Heart left ventricle (tissue), 13 donors: ENCODE results near the gene GLP1R.

Experiments
- CTCF ChIP-seq, 12 donors: fragments of 200-600 bp; sonication (generic) in 4 of 12; IDR thresholded peaks; one replicate each; pipeline versions ENCODE4 v1.5.0 to v1.8.0; 2018 to 2022; ENCODE audit warnings: antibody characterized with exemption in 12 of 12, mild to moderate bottlenecking in 5 of 12
- POLR2A ChIP-seq, 2 donors: fragments of 450-650 bp; IDR thresholded peaks; one replicate each; pipeline ENCODE4 v1.6.1; 2017; ENCODE audit warnings: antibody characterized with exemption in 2 of 2, mild to moderate bottlenecking in 2 of 2, moderate library complexity in 2 of 2
- donor health status: ischemic (EF 13 %, LVEDD 7.1; RV severe dilation, severe dysfunction).
- donor health status: DM: no; HTN: yes; CAD: no.
- donor health status: DM: no; HTN: no; CAD: no.
- donor health status: ischemic (EF 25% LVEDD 6.9; RV normal size, moderate dysfunction).
- donor health status: ischemic (EF 25% LVEDD 5.7; RV mildly dilated, moderate dysfunction).
- donor health status: ischemic (EF 35%, LVEDD 5.7; RV mildly dilated, moderate dysfunction).
- donor health status: nonischemic (EF 11% LVEDD 7.7; RV severe dilation, severe dysfunction).
- donor health status: DM: yes; HTN: yes; CAD: no.
- donor health status: PGD.
- donor health status: ischemic (EF 29% LVEDD 5.4; RV normal size, mild dysfunction).
- donor health status: nonischemic (EF 23%, LVEDD 6.1; RV moderate dilation, normal function).

GRCh38 chr6:39114704-39115599 lies 66.4 kb downstream of the GLP1R start, which contains the start of gene SAYSD1:
- TF ChIP-seq POLR2A (IDR thresholded peaks at IDR 0.05) (peak in 1 of 2 donors; percentile 75), CTCF (IDR thresholded peaks at IDR 0.05) (peak in 1 of 12 donors; percentile 6)
